Dedifferentiated amniotic fluid mesenchymal stem cell (primary cell): ENCODE measurements around the gene SGTA.
"Not testable (repeated sequence)": the region's sequence is repeated elsewhere in the genome, so short reads cannot be mapped to it uniquely, and the experiment has no call there.

ENCODE experiments used
- DNase-seq: peaks from one replicate; pipeline ENCODE4 v3.0.0-alpha.2; 2016; ENCODE audit errors: extremely low spot score

The SGTA gene

GRCh38 chr19:2726904-2727639 is 56.0 kb downstream of the SGTA start:
- no peak for DNase-seq

- DNase-seq, result no peak
These were observed 56.8 kb downstream of the SGTA start for GRCh38 chr19:2726160-2726855.

GRCh38 chr19:2724148-2724557 is 58.9 kb downstream of the SGTA start:
- no peak for DNase-seq

- DNase-seq, result no peak
These were observed 59.3 kb downstream of the SGTA start for GRCh38 chr19:2723747-2724146.

DNA sequence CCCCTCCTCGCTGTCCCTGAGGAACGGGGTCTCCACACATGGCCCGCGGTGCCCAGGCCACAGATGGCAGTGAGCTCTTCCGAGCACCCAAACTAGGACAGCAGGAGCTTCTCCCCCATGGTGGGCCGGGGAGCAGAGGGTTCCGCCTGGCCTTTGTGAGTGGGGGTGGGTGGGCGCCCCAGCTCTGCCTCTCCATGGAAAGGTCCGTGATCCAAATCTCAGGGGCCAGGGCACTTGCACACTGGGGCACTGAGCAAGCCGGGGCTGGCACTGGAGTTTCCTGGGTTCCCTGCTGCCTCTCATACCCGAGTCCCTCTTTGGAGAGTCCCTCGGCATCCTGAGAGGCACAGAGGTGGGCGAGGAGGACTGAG is 59.7 kb downstream of the SGTA start:
- no peak for DNase-seq

- peak; percentile 85 for DNase-seq
These were observed 60.3 kb downstream of the SGTA start for GRCh38 chr19:2722541-2723344.

- DNase-seq, result no peak
These were observed 61.2 kb downstream of the SGTA start for GRCh38 chr19:2721570-2722540.

- DNase-seq, result no peak
These were observed 62.1 kb downstream of the SGTA start, which contains the start of gene DIRAS1 for GRCh38 chr19:2720777-2721569. TSS of gene DIRAS1 (minus strand) at chr19:2721372. CDS start at chr19:2717806, 3,566 bp downstream.

GRCh38 chr19:2719920-2720776 is 62.9 kb downstream of the SGTA start:
- no peak for DNase-seq

DNA sequence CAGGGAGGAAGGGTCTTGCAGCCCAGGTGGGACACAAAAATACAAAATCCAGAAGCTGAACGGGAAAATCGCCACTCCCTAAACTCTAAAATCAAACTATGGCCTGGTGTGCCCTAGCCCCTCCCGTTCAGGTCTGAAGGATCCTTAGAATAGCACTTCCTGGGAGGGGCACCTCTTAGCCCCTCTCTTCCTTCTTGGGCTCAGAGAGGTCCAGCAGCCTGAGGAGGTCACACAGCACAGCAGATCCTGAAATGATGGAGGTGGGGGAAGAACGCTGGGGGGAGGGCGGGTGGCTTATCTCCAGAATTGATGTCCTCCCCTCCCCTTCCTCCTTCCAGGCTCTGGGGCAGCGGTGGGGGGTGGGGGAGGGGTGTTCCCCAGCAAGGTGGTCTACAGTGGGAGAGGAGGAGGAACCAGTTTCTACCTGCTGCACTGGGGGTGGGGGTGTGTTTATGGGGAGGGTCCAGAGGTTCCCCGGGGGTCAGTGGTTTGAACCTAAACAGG is 63.8 kb downstream of the SGTA start:
- DNase-seq, result no peak

GRCh38 chr19:2717638-2718541 is 65.2 kb downstream of the SGTA start:
- DNase-seq, result no peak

DNA sequence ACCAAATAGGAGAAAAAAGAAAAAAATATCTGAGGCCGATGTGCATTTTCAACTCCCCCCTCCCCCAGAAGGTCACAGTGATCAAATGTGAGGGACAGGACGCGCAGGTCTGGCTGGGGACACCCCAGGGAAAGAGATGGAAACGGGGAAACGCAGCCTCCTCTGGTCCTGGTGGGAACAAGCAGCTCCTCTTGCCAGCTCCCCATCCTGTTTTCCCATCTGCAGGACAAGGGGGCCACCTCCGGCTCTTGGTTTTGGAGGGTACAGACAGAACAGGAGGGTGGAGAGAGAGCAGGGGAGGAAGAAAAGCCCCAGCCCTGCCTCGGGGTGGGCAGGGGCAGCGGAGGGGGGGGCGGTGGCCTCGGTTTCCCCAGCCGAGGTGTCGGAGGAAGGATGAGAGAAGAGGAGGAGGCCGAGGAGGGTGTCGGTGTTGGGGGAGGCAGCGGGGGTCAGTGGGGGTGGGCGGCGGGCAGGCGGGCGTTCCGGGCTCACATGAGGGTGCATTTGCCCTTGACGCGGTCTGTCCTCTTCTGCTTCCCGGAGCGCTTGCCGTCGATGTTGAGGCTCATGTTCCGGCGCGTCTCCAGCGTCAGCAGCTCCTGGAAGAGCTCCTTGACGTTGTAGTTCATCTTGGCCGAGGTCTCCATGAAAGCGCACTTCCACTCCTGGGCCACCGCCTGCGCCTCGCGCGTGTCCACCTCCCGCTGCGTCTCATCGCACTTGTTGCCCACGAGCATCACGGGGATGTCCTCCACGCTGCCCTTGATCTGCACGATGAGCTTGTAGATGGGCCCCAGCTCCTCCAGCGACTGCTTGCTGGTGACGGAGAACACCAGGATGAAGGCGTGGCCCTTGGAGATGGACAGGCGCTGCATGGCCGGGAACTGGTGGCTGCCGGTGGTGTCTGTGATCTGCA is 66.1 kb downstream of the SGTA start:
- DNase-seq, result no peak

DNA sequence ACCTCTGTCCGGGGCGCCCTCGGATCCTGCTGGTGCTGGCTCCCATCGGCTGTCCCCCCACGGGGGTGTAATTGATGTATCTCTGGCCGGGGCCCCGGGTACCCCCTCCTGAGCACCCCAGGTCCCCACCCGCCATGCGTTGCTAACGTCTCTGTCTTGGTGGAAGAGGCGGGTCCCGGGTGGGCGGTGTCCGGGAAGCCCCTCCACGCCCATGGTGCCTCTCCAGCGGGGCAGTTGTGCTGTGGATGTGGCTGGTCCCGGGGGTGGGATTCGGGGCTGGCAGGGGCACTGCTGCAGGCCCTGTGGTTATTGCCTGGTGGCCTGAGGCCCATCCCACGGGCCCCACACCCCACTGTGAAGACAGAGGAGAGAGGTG is 66.8 kb downstream of the SGTA start:
- no peak for DNase-seq

- no peak for DNase-seq
These were observed 67.4 kb downstream of the SGTA start for GRCh38 chr19:2715470-2716274.

DNA sequence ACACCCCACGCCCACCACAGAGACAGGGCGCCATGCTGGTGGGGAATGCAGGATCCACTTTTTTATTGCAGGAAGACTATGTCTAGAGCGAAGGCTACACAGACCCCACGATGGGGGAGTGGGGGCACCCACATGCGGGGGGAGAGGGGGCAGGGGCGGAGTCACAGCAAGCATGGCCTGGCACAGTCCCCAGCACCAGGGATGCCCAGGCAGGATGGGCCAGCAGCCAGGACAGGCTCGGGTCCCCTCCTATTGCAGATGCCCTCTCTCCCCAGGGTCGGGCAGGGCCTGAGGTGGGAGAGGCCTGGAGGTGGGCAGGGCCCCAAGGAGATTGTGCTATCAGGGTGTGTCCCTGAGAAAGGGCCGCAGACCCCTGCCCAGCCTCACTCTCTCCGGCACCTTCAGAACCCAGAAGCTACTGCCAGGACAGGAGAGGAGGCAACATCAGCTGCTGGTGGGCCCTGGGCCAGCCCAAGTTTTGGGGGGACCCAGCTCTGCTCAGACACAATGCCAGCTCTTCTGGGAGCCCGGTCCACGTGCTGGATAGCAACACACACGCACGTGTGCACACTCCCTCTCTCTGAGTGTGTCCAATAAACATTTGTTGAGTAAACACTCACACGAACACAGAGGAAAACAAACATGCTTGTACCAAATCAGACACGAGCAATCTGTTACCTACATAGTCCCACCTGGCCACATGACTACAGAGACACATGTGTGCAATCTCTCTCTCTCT is 68.4 kb downstream of the SGTA start:
- no peak for DNase-seq

GRCh38 chr19:2714102-2714501 is 69.0 kb downstream of the SGTA start:
- not testable (repeated sequence) for DNase-seq
